Activated naive CD8-positive, alpha-beta T cell (primary cell): ENCODE data around the gene SF3B2.
"Not testable (repeated sequence)": the region's sequence is repeated elsewhere in the genome, so short reads cannot be mapped to it uniquely, and the experiment has no call there.

Source experiments
- H3K27ac Mint-ChIP-seq: one replicate; pipeline ENCODE4 v1.8.0; 2021; ENCODE audit warnings: mixed read lengths
- H3K27me3 Mint-ChIP-seq: one replicate; pipeline ENCODE4 v1.8.0; 2021; ENCODE audit warnings: mixed read lengths
- H3K36me3 Mint-ChIP-seq: one replicate; pipeline ENCODE4 v1.8.0; 2021; ENCODE audit warnings: mixed read lengths
- H3K4me1 Mint-ChIP-seq: one replicate; pipeline ENCODE4 v1.8.0; 2021; ENCODE audit warnings: low read depth, mixed read lengths
- H3K4me3 Mint-ChIP-seq: one replicate; pipeline ENCODE4 v1.8.0; 2021; ENCODE audit warnings: mild to moderate bottlenecking, mixed read lengths
- H3K9me3 Mint-ChIP-seq: one replicate; pipeline ENCODE4 v1.8.0; 2021; ENCODE audit warnings: low read depth, mixed read lengths

Gene SF3B2

GRCh38 chr11:66051766-66052663 is at the start of gene SF3B2:
Gene SF3B2, plus strand, starts transcription at chr11:66052364. Its CDS starts 21 bp downstream, at chr11:66052385.
- peak within 1 kb of the TSS; percentile 99 for H3K4me3 Mint-ChIP-seq
- H3K27ac Mint-ChIP-seq, result peak within 1 kb of the TSS; percentile 98
- H3K9me3 Mint-ChIP-seq, result no peaks in the 10 kb centered on the region
- peaks cover 11% of the 10 kb centered on the region for H3K36me3 Mint-ChIP-seq
- H3K4me1 Mint-ChIP-seq, result peaks cover 32% of the 10 kb centered on the region
- peaks cover 2% of the 10 kb centered on the region for H3K27me3 Mint-ChIP-seq

GRCh38 chr11:66002648-66003225 is 49.4 kb upstream of the SF3B2 start:
- Mint-ChIP-seq H3K36me3 (peaks cover 7% of the 10 kb centered on the region), H3K27me3 (no peaks in the 10 kb centered on the region), H3K4me1 (peaks cover 32% of the 10 kb centered on the region), H3K9me3 (no peaks in the 10 kb centered on the region), H3K27ac (peak overlapping the region; percentile 99), H3K4me3 (peak overlapping the region; percentile 99)

GRCh38 chr11:66003291-66003690 is 48.9 kb upstream of the SF3B2 start:
- Mint-ChIP-seq H3K27ac (peak overlapping the region; percentile 90), H3K4me3 (peak overlapping the region; percentile 99), H3K36me3 (peaks cover 7% of the 10 kb centered on the region), H3K9me3 (no peaks in the 10 kb centered on the region), H3K27me3 (no peaks in the 10 kb centered on the region), H3K4me1 (peaks cover 34% of the 10 kb centered on the region)

- Mint-ChIP-seq H3K36me3 (peaks cover 7% of the 10 kb centered on the region), H3K4me1 (peaks cover 32% of the 10 kb centered on the region), H3K4me3 (peak overlapping the region; percentile 59), H3K27me3 (no peaks in the 10 kb centered on the region), H3K9me3 (no peaks in the 10 kb centered on the region), H3K27ac (peak overlapping the region; percentile 22)
Measured at GRCh38 chr11:66004186-66004585, 48.0 kb upstream of the SF3B2 start.

- Mint-ChIP-seq H3K4me1 (peaks cover 21% of the 10 kb centered on the region), H3K4me3 (no peak overlapping the region), H3K27me3 (no peaks in the 10 kb centered on the region), H3K36me3 (peaks cover 2% of the 10 kb centered on the region), H3K27ac (no peak overlapping the region), H3K9me3 (no peaks in the 10 kb centered on the region)
Measured at GRCh38 chr11:66006134-66006890, 45.9 kb upstream of the SF3B2 start.

- Mint-ChIP-seq H3K9me3 (no peaks in the 10 kb centered on the region), H3K4me3 (no peak overlapping the region), H3K27ac (no peak overlapping the region), H3K36me3 (peaks cover 2% of the 10 kb centered on the region), H3K27me3 (no peaks in the 10 kb centered on the region), H3K4me1 (peaks cover 20% of the 10 kb centered on the region)
Measured at GRCh38 chr11:66006891-66007176, 45.3 kb upstream of the SF3B2 start.

- peaks cover 2% of the 10 kb centered on the region for H3K36me3 Mint-ChIP-seq
- no peaks in the 10 kb centered on the region for H3K27me3 Mint-ChIP-seq
- H3K4me1 Mint-ChIP-seq, result peaks cover 20% of the 10 kb centered on the region
- H3K9me3 Mint-ChIP-seq, result no peaks in the 10 kb centered on the region
- H3K4me3 Mint-ChIP-seq, result no peak overlapping the region
- no peak overlapping the region for H3K27ac Mint-ChIP-seq
Measured at GRCh38 chr11:66007201-66007634, 44.9 kb upstream of the SF3B2 start.

GRCh38 chr11:66008095-66008467 is 44.1 kb upstream of the SF3B2 start:
- peaks cover 2% of the 10 kb centered on the region for H3K36me3 Mint-ChIP-seq
- H3K27ac Mint-ChIP-seq, result peak overlapping the region; percentile 0
- H3K4me1 Mint-ChIP-seq, result peaks cover 16% of the 10 kb centered on the region
- H3K9me3 Mint-ChIP-seq, result no peaks in the 10 kb centered on the region
- no peaks in the 10 kb centered on the region for H3K27me3 Mint-ChIP-seq
- no peak overlapping the region for H3K4me3 Mint-ChIP-seq

- Mint-ChIP-seq H3K27ac (no peak overlapping the region), H3K9me3 (no peaks in the 10 kb centered on the region)
Measured at GRCh38 chr11:66008468-66009101, 43.6 kb upstream of the SF3B2 start.

GRCh38 chr11:66010036-66010435 is 42.1 kb upstream of the SF3B2 start:
- not testable (repeated sequence) for H3K36me3 Mint-ChIP-seq, H3K4me3 Mint-ChIP-seq, H3K27ac Mint-ChIP-seq, H3K4me1 Mint-ChIP-seq, H3K27me3 Mint-ChIP-seq, H3K9me3 Mint-ChIP-seq

More at GRCh38 chr11:66008468-66009101, 43.6 kb upstream of the SF3B2 start:
- peaks cover 11% of the 10 kb centered on the region for H3K4me1 Mint-ChIP-seq
- H3K27me3 Mint-ChIP-seq, result no peaks in the 10 kb centered on the region
- H3K36me3 Mint-ChIP-seq, result peaks cover 2% of the 10 kb centered on the region
- H3K4me3 Mint-ChIP-seq, result no peak overlapping the region

- Mint-ChIP-seq H3K27me3 (peaks cover 2% of the 10 kb centered on the region), H3K9me3 (no peaks in the 10 kb centered on the region), H3K4me3 (no peak overlapping the region), H3K27ac (no peak overlapping the region), H3K4me1 (peaks cover 6% of the 10 kb centered on the region), H3K36me3 (no peaks in the 10 kb centered on the region)
Measured at GRCh38 chr11:66011239-66011784, 40.9 kb upstream of the SF3B2 start.

GRCh38 chr11:66011785-66012303 is 40.3 kb upstream of the SF3B2 start, which contains the start of gene CST6:
Gene CST6, plus strand, starts transcription at chr11:66012008. Its CDS starts 37 bp downstream, at chr11:66012045.
- no peaks in the 10 kb centered on the region for H3K9me3 Mint-ChIP-seq
- peaks cover 6% of the 10 kb centered on the region for H3K4me1 Mint-ChIP-seq
- peaks cover 2% of the 10 kb centered on the region for H3K27me3 Mint-ChIP-seq
- no peak within 1 kb of the TSS for H3K27ac Mint-ChIP-seq
- H3K4me3 Mint-ChIP-seq, result no peak within 1 kb of the TSS
- H3K36me3 Mint-ChIP-seq, result no peaks in the 10 kb centered on the region

- Mint-ChIP-seq H3K4me3 (no peak overlapping the region), H3K27ac (no peak overlapping the region)
Measured at GRCh38 chr11:66012371-66012945, 39.7 kb upstream of the SF3B2 start.

More at GRCh38 chr11:66012371-66012945, 39.7 kb upstream of the SF3B2 start:
- no peaks in the 10 kb centered on the region for H3K9me3 Mint-ChIP-seq
- H3K36me3 Mint-ChIP-seq, result no peaks in the 10 kb centered on the region
- peaks cover 2% of the 10 kb centered on the region for H3K27me3 Mint-ChIP-seq
- H3K4me1 Mint-ChIP-seq, result peaks cover 9% of the 10 kb centered on the region
